Sigmoid colon (tissue), 4 donors: ENCODE measurements around the gene DPF3.

Experiments used
- POLR2AphosphoS5 ChIP-seq, 4 donors: sonication (generic); formaldehyde crosslinking; IDR thresholded peaks; one replicate each; pipeline ENCODE4 v1.6.1; 2017; ENCODE audit warnings: antibody characterized with exemption in 4 of 4
- TF ChIP-seq, protein P1 (sequence below), 4 experiments: fragments of 450-650 bp in 3 of 4; fragments of 200-600 bp in 1 of 4; IDR thresholded peaks; one replicate each; pipeline ENCODE4 v1.5.1; 2016 to 2019; ENCODE audit warnings: antibody characterized with exemption in 4 of 4, mild to moderate bottlenecking in 3 of 4, moderate library complexity in 2 of 4

- TF ChIP-seq, protein P1, sequence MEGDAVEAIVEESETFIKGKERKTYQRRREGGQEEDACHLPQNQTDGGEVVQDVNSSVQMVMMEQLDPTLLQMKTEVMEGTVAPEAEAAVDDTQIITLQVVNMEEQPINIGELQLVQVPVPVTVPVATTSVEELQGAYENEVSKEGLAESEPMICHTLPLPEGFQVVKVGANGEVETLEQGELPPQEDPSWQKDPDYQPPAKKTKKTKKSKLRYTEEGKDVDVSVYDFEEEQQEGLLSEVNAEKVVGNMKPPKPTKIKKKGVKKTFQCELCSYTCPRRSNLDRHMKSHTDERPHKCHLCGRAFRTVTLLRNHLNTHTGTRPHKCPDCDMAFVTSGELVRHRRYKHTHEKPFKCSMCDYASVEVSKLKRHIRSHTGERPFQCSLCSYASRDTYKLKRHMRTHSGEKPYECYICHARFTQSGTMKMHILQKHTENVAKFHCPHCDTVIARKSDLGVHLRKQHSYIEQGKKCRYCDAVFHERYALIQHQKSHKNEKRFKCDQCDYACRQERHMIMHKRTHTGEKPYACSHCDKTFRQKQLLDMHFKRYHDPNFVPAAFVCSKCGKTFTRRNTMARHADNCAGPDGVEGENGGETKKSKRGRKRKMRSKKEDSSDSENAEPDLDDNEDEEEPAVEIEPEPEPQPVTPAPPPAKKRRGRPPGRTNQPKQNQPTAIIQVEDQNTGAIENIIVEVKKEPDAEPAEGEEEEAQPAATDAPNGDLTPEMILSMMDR (IDR thresholded peaks at IDR 0.05) = no peak
- no peak for TF ChIP-seq POLR2AphosphoS5 (IDR thresholded peaks at IDR 0.05)
These were observed 236.5 kb downstream of the DPF3 start for GRCh38 chr14:72657214-72657921.
